H9 (cell line): Measurements from ENCODE around the gene PLEKHM1. TPM values are rescaled to one million over a fixed set of nuclear protein-coding genes. Genes with fewer than 3 reads are reported as not detected.
A peak's percentile ranks its signal among the peaks of the same experiment; 100 is the strongest.
"Not testable (repeated sequence)": the region's sequence is repeated elsewhere in the genome, so short reads cannot be mapped to it uniquely, and the experiment has no call there.

Experiments
- DNase-seq: peaks from one replicate; pipeline ENCODE4 v3.0.0-alpha.2; 2017
- H2AFZ ChIP-seq: one replicate; pipeline ENCODE4 v1.6.1; 2013; ENCODE audit warnings: mild to moderate bottlenecking, low read length, control low read depth, moderate library complexity
- H2AK5ac ChIP-seq: 2 replicates; pipeline ENCODE4 v1.6.1; 2013; ENCODE audit warnings: low read length, control low read depth, mixed read lengths; ENCODE audit not compliant: insufficient read length
- H2BK120ac ChIP-seq: one replicate; pipeline ENCODE4 v1.6.1; 2013; ENCODE audit warnings: low read depth, mild to moderate bottlenecking, low read length, control low read depth, inconsistent platforms; ENCODE audit not compliant: poor library complexity, severe bottlenecking
- H2BK12ac ChIP-seq: 2 replicates; pipeline ENCODE4 v1.6.1; 2013; ENCODE audit warnings: low read length, control low read depth, mixed read lengths, low read depth; ENCODE audit not compliant: insufficient read length
- H2BK15ac ChIP-seq: 2 replicates; pipeline ENCODE4 v1.6.1; 2013; ENCODE audit warnings: low read depth, low read length, control low read depth
- H2BK20ac ChIP-seq: one replicate; pipeline ENCODE4 v1.6.1; 2013; ENCODE audit warnings: low read depth, mild to moderate bottlenecking, low read length, control low read depth, inconsistent platforms; ENCODE audit not compliant: poor library complexity, severe bottlenecking
- H2BK5ac ChIP-seq: 2 replicates; pipeline ENCODE4 v1.6.1; 2013; ENCODE audit warnings: low read length, control low read depth, mixed read lengths; ENCODE audit not compliant: insufficient read length
- H3K14ac ChIP-seq: 2 replicates; pipeline ENCODE4 v1.6.1; 2013; ENCODE audit warnings: low read length, control low read depth; ENCODE audit not compliant: insufficient read depth
- H3K18ac ChIP-seq: 2 replicates; pipeline ENCODE4 v1.6.1; 2013; ENCODE audit warnings: low read depth, mild to moderate bottlenecking, mixed read lengths, low read length, control low read depth; ENCODE audit not compliant: insufficient read length
- H3K23ac ChIP-seq: 2 replicates; pipeline ENCODE4 v1.6.1; 2013; ENCODE audit warnings: low read length, control low read depth, mixed read lengths, low read depth; ENCODE audit not compliant: insufficient read length
- H3K23me2 ChIP-seq: 2 replicates; pipeline ENCODE4 v1.6.1; 2013; ENCODE audit warnings: low read depth, mild to moderate bottlenecking, mixed read lengths, low read length, control low read depth; ENCODE audit not compliant: insufficient read length, poor library complexity, severe bottlenecking
- H3K27ac ChIP-seq: 2 replicates; pipeline ENCODE4 v1.5.1; 2013; ENCODE audit warnings: low read length, control low read depth, mixed read lengths, low read depth; ENCODE audit not compliant: insufficient read length
- H3K27me3 ChIP-seq: 2 replicates; pipeline ENCODE4 v1.6.1; 2013; ENCODE audit warnings: low read length, control low read depth, inconsistent platforms; ENCODE audit not compliant: insufficient read depth
- H3K4ac ChIP-seq: 2 replicates; pipeline ENCODE4 v1.6.1; 2013; ENCODE audit warnings: low read depth, mild to moderate bottlenecking, control low read depth, inconsistent platforms, low read length, moderate library complexity
- H3K4me1 ChIP-seq: 2 replicates; pipeline ENCODE4 v1.6.1; 2013; ENCODE audit warnings: low read length, control low read depth, inconsistent platforms; ENCODE audit not compliant: insufficient read depth
- H3K4me2 ChIP-seq: 2 replicates; pipeline ENCODE4 v1.6.1; 2013; ENCODE audit warnings: low read length, control low read depth, mixed read lengths; ENCODE audit not compliant: insufficient read length, insufficient read depth
- H3K56ac ChIP-seq: 2 replicates; pipeline ENCODE4 v1.6.1; 2013; ENCODE audit warnings: low read depth, mild to moderate bottlenecking, mixed read lengths, low read length, control low read depth; ENCODE audit not compliant: insufficient read length
- H3K79me1 ChIP-seq: 2 replicates; pipeline ENCODE4 v1.6.1; 2013; ENCODE audit warnings: low read depth, mild to moderate bottlenecking, moderate library complexity, low read length, control low read depth, inconsistent platforms; ENCODE audit not compliant: insufficient read depth, poor library complexity, severe bottlenecking
- H3K79me2 ChIP-seq: 2 replicates; pipeline ENCODE4 v1.6.1; 2013; ENCODE audit warnings: low read length, control low read depth, inconsistent platforms; ENCODE audit not compliant: insufficient read depth
- H3K9ac ChIP-seq: 2 replicates; pipeline ENCODE4 v1.6.1; 2013; ENCODE audit warnings: low read length, control low read depth, mixed read lengths; ENCODE audit not compliant: insufficient read length; ENCODE audit errors: extremely low read depth
- H3K9me3 ChIP-seq: one replicate; pipeline ENCODE4 v1.6.1; 2013; ENCODE audit warnings: low read depth, low read length, inconsistent platforms; ENCODE audit not compliant: control insufficient read depth
- H3T11ph ChIP-seq: one replicate; pipeline ENCODE4 v1.6.1; 2013; ENCODE audit warnings: mild to moderate bottlenecking, low read length, control low read depth, inconsistent platforms
- H4K20me1 ChIP-seq: one replicate; pipeline ENCODE4 v1.6.1; 2013; ENCODE audit not compliant: control insufficient read depth, insufficient read length, insufficient read depth
- H4K5ac ChIP-seq: 2 replicates; pipeline ENCODE4 v1.6.1; 2013; ENCODE audit warnings: low read depth, mild to moderate bottlenecking, mixed read lengths, low read length, control low read depth; ENCODE audit not compliant: insufficient read length
- H4K8ac ChIP-seq: replicated peaks from 2 replicates; pipeline ENCODE4 v1.6.1; 2013; ENCODE audit warnings: low read length, control low read depth, mixed read lengths, low read depth; ENCODE audit not compliant: insufficient read length
- H4K91ac ChIP-seq: 2 replicates; pipeline ENCODE4 v1.6.1; 2013; ENCODE audit warnings: low read depth, mild to moderate bottlenecking, moderate library complexity, mixed read lengths, low read length, control low read depth; ENCODE audit not compliant: insufficient read length
- H3K27ac Mint-ChIP-seq, 3 experiments: 2 replicates in 2 of 3; 3 replicates in 1 of 3; pipeline ENCODE4 v1.8.0; 2020 to 2021; ENCODE audit warnings: mixed read lengths in 3 of 3, mild to moderate bottlenecking in 1 of 3, moderate library complexity in 1 of 3
- H3K27me3 Mint-ChIP-seq: 2 replicates; pipeline ENCODE4 v1.8.0; 2021; ENCODE audit warnings: low read depth, mild to moderate bottlenecking, moderate library complexity, mixed read lengths
- H3K36me3 Mint-ChIP-seq, 3 experiments: 2 replicates in 2 of 3; 3 replicates in 1 of 3; pipeline ENCODE4 v1.8.0; 2020 to 2021; ENCODE audit warnings: low read depth in 3 of 3, mixed read lengths in 3 of 3; ENCODE audit not compliant: insufficient read depth in 1 of 3
- H3K4me1 Mint-ChIP-seq, 2 experiments: 2 replicates each; pipeline ENCODE4 v1.8.0; 2020; ENCODE audit warnings: mixed read lengths in 2 of 2
- H3K4me3 Mint-ChIP-seq, 2 experiments: 2 replicates in 1 of 2; 3 replicates in 1 of 2; pipeline ENCODE4 v1.8.0; 2020 to 2021; ENCODE audit warnings: mild to moderate bottlenecking in 2 of 2, mixed read lengths in 2 of 2, moderate library complexity in 1 of 2
- H3K9me3 Mint-ChIP-seq, 2 experiments: 2 replicates in 1 of 2; 3 replicates in 1 of 2; pipeline ENCODE4 v1.8.0; 2020; ENCODE audit warnings: mild to moderate bottlenecking in 2 of 2, mixed read lengths in 2 of 2, moderate library complexity in 1 of 2
- WGBS: extraction: QIAGEN DNeasy Blood & Tissue Kit; methylation state at CpG from one replicate; pipeline ENCODE4 v1.1.7; 2013; ENCODE audit warnings: missing lambda C conversion rate, low lambda C conversion rate, mixed read lengths; ENCODE audit not compliant: insufficient read length; ENCODE audit errors: extremely low coverage; 5-methylcytosine and 5-hydroxymethylcytosine counted together
- total RNA-seq: library from RNA; stranded (reverse); gene quantifications from 2 replicates; pipeline ENCODE4 v1.2.1, GENCODE V29; 2021

The PLEKHM1 gene
- total RNA-seq, 1 experiment from 2014 or later, result 20.7 TPM

DNA sequence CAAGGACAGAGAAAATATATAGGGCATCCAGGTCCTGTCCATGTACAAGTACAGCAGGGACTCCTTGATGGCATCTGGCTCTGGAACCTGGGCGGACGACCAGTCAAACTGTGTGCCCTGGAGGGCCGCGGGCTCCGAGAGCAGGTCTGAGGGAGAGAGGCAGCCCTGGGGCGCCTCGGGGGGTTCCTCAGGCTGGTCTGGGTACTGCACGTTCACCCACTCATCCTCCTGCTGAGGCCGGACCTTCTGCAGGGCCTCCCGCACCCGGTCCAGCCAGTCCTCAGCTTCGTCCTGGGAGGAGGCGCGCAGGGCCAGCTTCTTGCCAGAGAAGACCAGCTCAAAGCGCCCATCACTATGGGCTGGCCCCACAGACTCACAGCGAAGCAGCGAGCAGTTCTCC is 36.8 kb downstream of the PLEKHM1 start:
- not testable (repeated sequence) for H3K4me2 ChIP-seq, H2AFZ ChIP-seq, H3K23me2 ChIP-seq, H4K8ac ChIP-seq, H3K18ac ChIP-seq, H3K79me1 ChIP-seq, H3K23ac ChIP-seq, H2BK12ac ChIP-seq, H3K27ac ChIP-seq, H2AK5ac ChIP-seq, H3K9ac ChIP-seq, H3K14ac ChIP-seq, H3K4me1 Mint-ChIP-seq, H3K56ac ChIP-seq, H3K27me3 ChIP-seq, H2BK20ac ChIP-seq, H3T11ph ChIP-seq, H3K27ac Mint-ChIP-seq, H3K4ac ChIP-seq, H4K20me1 ChIP-seq, H2BK5ac ChIP-seq, H3K27me3 Mint-ChIP-seq, H3K9me3 Mint-ChIP-seq, H3K4me1 ChIP-seq, H3K9me3 ChIP-seq, H4K91ac ChIP-seq, H3K4me3 Mint-ChIP-seq, H3K36me3 Mint-ChIP-seq, H2BK15ac ChIP-seq, H2BK120ac ChIP-seq, H3K79me2 ChIP-seq, H4K5ac ChIP-seq
- DNase-seq, result peak; percentile 52
- WGBS, result no CpG with 5 or more reads among the region's 17 CpGs

DNA sequence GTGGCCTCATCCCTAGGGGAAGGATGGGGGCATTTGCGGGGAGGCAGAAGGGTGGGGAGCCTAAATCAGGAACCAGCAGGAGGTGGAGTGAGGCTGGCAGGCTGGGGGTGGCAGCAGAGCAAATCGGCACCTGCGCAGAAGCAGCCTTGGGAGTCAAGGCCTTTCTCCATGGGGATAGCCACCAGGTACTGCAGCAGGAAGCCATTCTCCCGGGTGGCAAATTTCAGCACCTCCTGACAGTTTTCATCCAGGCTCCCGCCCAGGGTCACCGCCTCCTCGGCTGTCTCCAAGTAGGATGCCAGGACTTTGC is 37.3 kb downstream of the PLEKHM1 start:
- H2AFZ ChIP-seq, H4K5ac ChIP-seq, H3K23ac ChIP-seq, H3K9ac ChIP-seq, H3K4me1 ChIP-seq, H3K4me1 Mint-ChIP-seq, H4K20me1 ChIP-seq, H4K91ac ChIP-seq, H2AK5ac ChIP-seq, H3K79me1 ChIP-seq, H2BK5ac ChIP-seq, H3T11ph ChIP-seq, H3K9me3 Mint-ChIP-seq, H2BK20ac ChIP-seq, H3K23me2 ChIP-seq, H3K9me3 ChIP-seq, H3K27me3 ChIP-seq, H3K27ac Mint-ChIP-seq, H3K56ac ChIP-seq, H4K8ac ChIP-seq, H3K14ac ChIP-seq, DNase-seq, H2BK120ac ChIP-seq, H3K79me2 ChIP-seq, H3K27ac ChIP-seq, H3K27me3 Mint-ChIP-seq, H2BK12ac ChIP-seq, H3K4me2 ChIP-seq, H3K4me3 Mint-ChIP-seq, H3K18ac ChIP-seq, H3K36me3 Mint-ChIP-seq, H3K4ac ChIP-seq, H2BK15ac ChIP-seq: not testable (repeated sequence)
- no CpG with 5 or more reads among the region's 7 CpGs for WGBS
